Measurements from ENCODE around the gene TDRKH.

The TDRKH gene

GRCh38 chr1:151728151-151729054 is 61.9 kb downstream of the TDRKH start:
- FAIRE-seq, result no peak
- no peak for DNase-seq (ENCODE audit: insufficient read length, low spot score)
- no peak for TF ChIP-seq POLR2AphosphoS5 (IDR thresholded peaks at IDR 0.05; ENCODE audit: low read depth, low read length)
- no peak for TF ChIP-seq PAX5 (IDR thresholded peaks at IDR 0.05; ENCODE audit: insufficient read depth, low read length, severe bottlenecking)
- TF ChIP-seq POLR2A (IDR thresholded peaks at IDR 0.05; ENCODE audit: low read depth, low read length), result no peak
- TF ChIP-seq TAF1 (IDR thresholded peaks at IDR 0.05; ENCODE audit: low read depth, low read length), result no peak
- no peak for TF ChIP-seq SPI1 (IDR thresholded peaks at IDR 0.05; ENCODE audit: low read depth, low read length)
- TF ChIP-seq POU2F2 (IDR thresholded peaks at IDR 0.05; ENCODE audit: low read depth, low read length), result no peak

- no peak for FAIRE-seq
- TF ChIP-seq PAX5 (IDR thresholded peaks at IDR 0.05; ENCODE audit: insufficient read depth, low read length, severe bottlenecking), result no peak
- DNase-seq (ENCODE audit: insufficient read length, low spot score), result no peak
Measured at GRCh38 chr1:151723726-151724370, 66.5 kb downstream of the TDRKH start.
